Activated naive CD4-positive, alpha-beta T cell (primary cell): ENCODE data around the gene DUSP3.
"Not testable (repeated sequence)": the region's sequence is repeated elsewhere in the genome, so short reads cannot be mapped to it uniquely, and the experiment has no call there.

Source experiments
- DNase-seq, 4 experiments: peaks; one replicate each; lab custom pipeline; 2025; lab: John Stamatoyannopoulos, UW

Gene DUSP3

GRCh38 chr17:43800736-43801135 lies 22.0 kb upstream of the DUSP3 start:
- no peak for DNase-seq

GRCh38 chr17:43799047-43799446 lies 20.3 kb upstream of the DUSP3 start:
- no peak for DNase-seq

GRCh38 chr17:43798024-43798423 lies 19.2 kb upstream of the DUSP3 start:
- not testable (repeated sequence) for DNase-seq

- DNase-seq, result not testable (repeated sequence)
These were observed 13.9 kb upstream of the DUSP3 start for GRCh38 chr17:43792668-43793067.

- no peak for DNase-seq
These were observed 12.8 kb upstream of the DUSP3 start for GRCh38 chr17:43791589-43791988.

- no peak for DNase-seq
These were observed 11.6 kb upstream of the DUSP3 start for GRCh38 chr17:43790311-43790940.

GRCh38 chr17:43789482-43789881 lies 10.7 kb upstream of the DUSP3 start:
- no peak for DNase-seq

GRCh38 chr17:43788540-43788939 lies 9.8 kb upstream of the DUSP3 start:
- no peak for DNase-seq

GRCh38 chr17:43787728-43788127 lies 9.0 kb upstream of the DUSP3 start:
- no peak for DNase-seq

GRCh38 chr17:43784628-43785101 lies 5.9 kb upstream of the DUSP3 start:
- DNase-seq, result no peak

- no peak for DNase-seq
These were observed 5.3 kb upstream of the DUSP3 start for GRCh38 chr17:43784068-43784467.

- DNase-seq, result no peak
These were observed 4.3 kb upstream of the DUSP3 start for GRCh38 chr17:43782913-43783680.

- no peak for DNase-seq
These were observed 1.4 kb upstream of the DUSP3 start, which contains the start of gene CFAP97D1 for GRCh38 chr17:43780135-43780534. Gene CFAP97D1, plus strand, starts transcription at chr17:43780435. Its CDS starts 28 bp downstream, at chr17:43780463.

GRCh38 chr17:43779145-43780125 lies 658 bp upstream of the DUSP3 start:
- no peak for DNase-seq

- DNase-seq, result no peak
These were observed 4.2 kb downstream of the DUSP3 start for GRCh38 chr17:43774304-43775250.

- DNase-seq, result no peak
These were observed 5.7 kb downstream of the DUSP3 start for GRCh38 chr17:43772877-43773648.

GRCh38 chr17:43771463-43771862 lies 7.3 kb downstream of the DUSP3 start:
- no peak for DNase-seq

- no peak for DNase-seq
These were observed 7.8 kb downstream of the DUSP3 start for GRCh38 chr17:43770957-43771356.

- no peak for DNase-seq
These were observed 8.9 kb downstream of the DUSP3 start for GRCh38 chr17:43769859-43770258.

GRCh38 chr17:43769426-43769825 lies 9.4 kb downstream of the DUSP3 start:
- DNase-seq, result no peak
